Breast epithelium (tissue), 3 donors: ENCODE measurements around the gene METTL8.

Experiments used
- CTCF ChIP-seq, 3 donors: fragments of 450-650 bp; IDR thresholded peaks; one replicate each; pipeline ENCODE4 v1.5.1; 2016 to 2017; ENCODE audit warnings: antibody characterized with exemption in 3 of 3, mild to moderate bottlenecking in 3 of 3, moderate library complexity in 3 of 3
- POLR2A ChIP-seq: fragments of 450-650 bp; IDR thresholded peaks from one replicate; pipeline ENCODE4 v1.6.1; 2016; ENCODE audit warnings: antibody characterized with exemption, mild to moderate bottlenecking, moderate library complexity

- TF ChIP-seq CTCF (IDR thresholded peaks at IDR 0.05) (no peak), POLR2A (no peak)
These were observed 49.1 kb upstream of the METTL8 start for GRCh38 chr2:171482877-171483276.
